Memory B cell (primary cell): ENCODE results near the gene QRICH2.
"Not testable (repeated sequence)": the region's sequence is repeated elsewhere in the genome, so short reads cannot be mapped to it uniquely, and the experiment has no call there.

Experiments used
- ATAC-seq: fragments of 150-1000 bp; cut with Tn5 transposase; 2 replicates; pipeline ENCODE4 v1.10.0; 2021; ENCODE audit warnings: low read depth, mild to moderate bottlenecking, moderate library complexity
- DNase-seq, 2 donors: peaks; one replicate each; pipeline ENCODE4 v3.0.0; 2022; ENCODE audit warnings: low spot score in 2 of 2
- H3K27ac Mint-ChIP-seq: one replicate; pipeline ENCODE4 v1.8.0; 2022; ENCODE audit warnings: mild to moderate bottlenecking, moderate library complexity, mixed read lengths
- H3K27me3 Mint-ChIP-seq: one replicate; pipeline ENCODE4 v1.8.0; 2022; ENCODE audit warnings: mixed read lengths
- H3K36me3 Mint-ChIP-seq: one replicate; pipeline ENCODE4 v1.8.0; 2022; ENCODE audit warnings: mild to moderate bottlenecking, mixed read lengths
- H3K4me1 Mint-ChIP-seq: one replicate; pipeline ENCODE4 v1.8.0; 2022; ENCODE audit warnings: mixed read lengths
- H3K4me3 Mint-ChIP-seq: one replicate; pipeline ENCODE4 v1.8.0; 2022; ENCODE audit warnings: mild to moderate bottlenecking, moderate library complexity, mixed read lengths
- H3K9me3 Mint-ChIP-seq: one replicate; pipeline ENCODE4 v1.8.0; 2022; ENCODE audit warnings: mixed read lengths

QRICH2 gene, protein sequence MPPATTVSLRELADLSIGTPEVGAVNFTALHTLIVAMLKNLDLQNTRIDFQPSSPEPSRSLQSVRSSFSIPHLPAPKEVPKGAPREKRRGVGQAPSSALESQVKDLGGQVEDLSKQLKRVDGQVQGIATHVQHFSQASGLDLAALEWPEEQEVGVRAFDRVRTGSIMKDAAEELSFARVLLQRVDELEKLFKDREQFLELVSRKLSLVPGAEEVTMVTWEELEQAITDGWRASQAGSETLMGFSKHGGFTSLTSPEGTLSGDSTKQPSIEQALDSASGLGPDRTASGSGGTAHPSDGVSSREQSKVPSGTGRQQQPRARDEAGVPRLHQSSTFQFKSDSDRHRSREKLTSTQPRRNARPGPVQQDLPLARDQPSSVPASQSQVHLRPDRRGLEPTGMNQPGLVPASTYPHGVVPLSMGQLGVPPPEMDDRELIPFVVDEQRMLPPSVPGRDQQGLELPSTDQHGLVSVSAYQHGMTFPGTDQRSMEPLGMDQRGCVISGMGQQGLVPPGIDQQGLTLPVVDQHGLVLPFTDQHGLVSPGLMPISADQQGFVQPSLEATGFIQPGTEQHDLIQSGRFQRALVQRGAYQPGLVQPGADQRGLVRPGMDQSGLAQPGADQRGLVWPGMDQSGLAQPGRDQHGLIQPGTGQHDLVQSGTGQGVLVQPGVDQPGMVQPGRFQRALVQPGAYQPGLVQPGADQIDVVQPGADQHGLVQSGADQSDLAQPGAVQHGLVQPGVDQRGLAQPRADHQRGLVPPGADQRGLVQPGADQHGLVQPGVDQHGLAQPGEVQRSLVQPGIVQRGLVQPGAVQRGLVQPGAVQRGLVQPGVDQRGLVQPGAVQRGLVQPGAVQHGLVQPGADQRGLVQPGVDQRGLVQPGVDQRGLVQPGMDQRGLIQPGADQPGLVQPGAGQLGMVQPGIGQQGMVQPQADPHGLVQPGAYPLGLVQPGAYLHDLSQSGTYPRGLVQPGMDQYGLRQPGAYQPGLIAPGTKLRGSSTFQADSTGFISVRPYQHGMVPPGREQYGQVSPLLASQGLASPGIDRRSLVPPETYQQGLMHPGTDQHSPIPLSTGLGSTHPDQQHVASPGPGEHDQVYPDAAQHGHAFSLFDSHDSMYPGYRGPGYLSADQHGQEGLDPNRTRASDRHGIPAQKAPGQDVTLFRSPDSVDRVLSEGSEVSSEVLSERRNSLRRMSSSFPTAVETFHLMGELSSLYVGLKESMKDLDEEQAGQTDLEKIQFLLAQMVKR (N-terminal part only)

DNA sequence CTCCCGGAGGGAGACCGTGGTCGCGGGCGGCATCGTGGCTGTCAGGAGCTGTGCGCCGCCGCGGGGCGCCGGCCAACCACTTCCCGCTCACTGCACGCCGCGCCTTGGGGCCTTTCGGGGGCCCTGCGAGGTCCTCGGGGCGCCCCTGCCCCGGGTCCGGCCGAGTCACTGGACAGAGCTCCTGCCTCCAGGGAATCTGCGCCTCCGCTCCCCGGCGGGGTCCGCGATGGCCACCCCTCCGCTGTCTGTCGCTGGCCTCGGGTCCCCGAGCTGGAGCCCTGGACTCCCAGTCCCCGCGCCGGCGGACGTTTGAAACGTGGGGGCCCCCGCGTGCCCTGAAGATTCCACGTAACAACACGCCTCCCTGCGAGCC lies at the start of gene QRICH2:
QRICH2 (minus strand) TSS at position 311 of the 373 bp plus-strand sequence; CDS start at position 33, 278 bp downstream.
- Mint-ChIP-seq H3K36me3 (peaks cover 10% of the 10 kb centered on the region), H3K27ac (no peak within 1 kb of the TSS), H3K9me3 (no peaks in the 10 kb centered on the region), H3K4me3 (no peak within 1 kb of the TSS), H3K4me1 (no peaks in the 10 kb centered on the region), H3K27me3 (no peaks in the 10 kb centered on the region)
- ATAC-seq (no peak), DNase-seq (no peak)

DNA sequence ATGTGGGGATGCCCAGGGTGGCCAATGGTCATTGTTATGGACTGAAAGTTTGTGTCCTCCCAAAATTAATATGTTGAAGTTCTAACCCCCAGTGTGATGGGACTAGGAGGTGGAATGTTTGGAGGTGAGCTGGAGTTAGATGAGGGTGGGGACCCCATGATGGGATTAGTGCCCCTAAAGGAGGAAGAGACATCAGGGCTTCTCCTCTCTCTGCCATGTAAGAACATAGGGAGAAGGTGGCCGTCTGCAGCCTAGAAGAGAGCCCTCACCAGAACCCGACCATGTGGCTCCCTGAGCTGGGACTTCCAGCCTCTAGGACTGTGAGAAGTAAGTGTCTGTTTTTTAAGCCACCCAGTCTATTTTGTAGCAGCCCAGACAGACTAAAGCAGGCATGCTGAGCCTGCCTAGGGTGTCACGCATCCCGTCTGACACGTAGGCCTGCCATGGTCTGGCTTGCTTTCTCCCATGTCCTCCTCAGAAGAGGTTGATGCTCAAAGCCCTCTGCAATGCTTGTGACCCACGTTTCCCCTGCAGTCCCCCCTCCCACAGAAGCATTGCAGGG lies 49.6 kb upstream of the QRICH2 start:
- Mint-ChIP-seq H3K4me3 (no peak overlapping the region), H3K36me3 (no peaks in the 10 kb centered on the region), H3K4me1 (peaks cover 11% of the 10 kb centered on the region), H3K27me3 (no peaks in the 10 kb centered on the region), H3K9me3 (no peaks in the 10 kb centered on the region), H3K27ac (no peak overlapping the region)
- ATAC-seq (no peak), DNase-seq (no peak)

DNA sequence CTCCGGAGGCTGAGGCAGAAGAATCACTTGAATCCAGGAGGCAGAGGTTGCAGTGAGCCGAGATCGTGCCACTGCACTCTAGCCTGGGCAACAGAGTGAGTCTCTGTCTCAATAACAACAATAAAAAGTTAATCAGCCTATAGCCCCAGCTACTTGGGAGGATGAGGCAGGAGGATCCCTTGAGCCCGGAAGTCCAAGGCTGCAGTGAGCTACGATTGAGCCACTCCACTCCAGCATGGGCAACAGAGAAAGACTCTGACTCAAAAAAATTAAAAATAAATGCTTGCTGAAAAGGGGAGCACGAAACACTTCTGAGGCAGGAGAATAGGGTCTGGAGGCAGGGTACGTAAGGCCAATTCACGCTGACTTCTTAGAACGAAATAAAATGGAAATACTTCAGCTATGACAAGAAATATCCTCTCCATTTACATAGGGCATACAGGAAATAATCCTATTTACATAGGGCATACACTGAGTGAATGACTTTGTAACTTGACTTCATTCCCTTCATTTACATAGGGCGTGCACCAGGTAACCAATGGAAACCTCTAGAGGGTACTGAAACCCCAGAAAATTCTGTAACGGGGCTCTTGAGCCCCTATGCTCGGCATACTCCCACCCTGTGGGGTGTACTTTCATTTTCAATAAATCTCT lies 48.9 kb upstream of the QRICH2 start:
- Mint-ChIP-seq H3K27me3 (no peaks in the 10 kb centered on the region), H3K9me3 (no peaks in the 10 kb centered on the region), H3K4me3 (no peak overlapping the region), H3K36me3 (no peaks in the 10 kb centered on the region), H3K27ac (peak overlapping the region; percentile 45), H3K4me1 (peaks cover 14% of the 10 kb centered on the region)
- DNase-seq (no peak), ATAC-seq (no peak)

DNA sequence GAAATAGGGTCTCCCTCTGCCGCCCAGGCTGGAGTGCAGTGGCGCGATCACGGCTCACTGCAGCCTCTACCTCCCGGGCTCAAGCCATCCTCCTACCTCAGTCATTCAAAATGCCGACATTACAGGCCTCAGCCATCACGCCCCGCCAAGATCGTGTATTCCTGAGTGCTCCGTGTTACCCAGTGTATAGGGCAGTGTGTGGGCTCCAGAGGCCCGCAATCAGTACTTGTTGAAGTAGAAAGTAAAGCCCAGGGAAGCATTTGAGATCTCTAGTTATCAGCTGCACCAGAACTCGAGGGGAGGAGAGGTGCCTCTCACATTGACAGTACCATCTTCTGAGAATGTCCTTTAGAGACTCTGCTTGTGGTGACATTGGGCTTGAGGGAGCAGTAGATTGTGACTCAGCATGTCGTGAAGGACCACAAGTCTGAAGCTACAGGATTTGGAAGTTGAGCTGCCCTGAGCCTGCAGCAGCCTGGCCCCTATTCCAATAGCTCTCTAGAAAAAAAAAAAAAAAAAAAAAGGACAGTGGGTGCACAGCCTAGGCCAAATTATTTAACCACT lies 46.8 kb upstream of the QRICH2 start:
- Mint-ChIP-seq H3K27me3 (no peaks in the 10 kb centered on the region), H3K27ac (no peak overlapping the region), H3K4me1 (peaks cover 17% of the 10 kb centered on the region), H3K36me3 (no peaks in the 10 kb centered on the region), H3K9me3 (no peaks in the 10 kb centered on the region), H3K4me3 (peak overlapping the region; percentile 94)
- DNase-seq, result no peak
- no peak for ATAC-seq

DNA sequence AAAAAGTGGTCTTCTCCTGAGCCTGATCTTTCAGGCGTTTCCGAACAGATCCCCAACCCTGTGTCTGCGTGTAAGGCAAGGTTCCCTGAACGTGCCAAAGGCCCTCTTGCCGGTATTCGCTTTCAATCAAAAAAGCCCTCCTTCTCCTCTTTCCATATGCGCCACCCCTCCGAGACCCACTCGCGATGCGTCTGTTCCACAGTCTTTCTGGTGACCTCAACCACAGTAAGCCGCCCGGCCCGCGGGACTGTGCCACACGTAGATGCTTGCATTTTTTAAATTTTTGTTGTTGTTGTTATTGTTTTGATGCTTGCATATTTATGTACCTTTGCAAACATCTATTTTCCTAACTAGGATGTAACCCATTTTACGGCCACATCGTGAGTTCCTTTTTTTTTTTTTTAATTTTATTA lies 46.2 kb upstream of the QRICH2 start:
- Mint-ChIP-seq H3K27ac (peak overlapping the region; percentile 88), H3K27me3 (no peaks in the 10 kb centered on the region), H3K4me3 (peak overlapping the region; percentile 94), H3K36me3 (no peaks in the 10 kb centered on the region), H3K9me3 (no peaks in the 10 kb centered on the region), H3K4me1 (peaks cover 17% of the 10 kb centered on the region)
- ATAC-seq (no peak), DNase-seq (no peak)

DNA sequence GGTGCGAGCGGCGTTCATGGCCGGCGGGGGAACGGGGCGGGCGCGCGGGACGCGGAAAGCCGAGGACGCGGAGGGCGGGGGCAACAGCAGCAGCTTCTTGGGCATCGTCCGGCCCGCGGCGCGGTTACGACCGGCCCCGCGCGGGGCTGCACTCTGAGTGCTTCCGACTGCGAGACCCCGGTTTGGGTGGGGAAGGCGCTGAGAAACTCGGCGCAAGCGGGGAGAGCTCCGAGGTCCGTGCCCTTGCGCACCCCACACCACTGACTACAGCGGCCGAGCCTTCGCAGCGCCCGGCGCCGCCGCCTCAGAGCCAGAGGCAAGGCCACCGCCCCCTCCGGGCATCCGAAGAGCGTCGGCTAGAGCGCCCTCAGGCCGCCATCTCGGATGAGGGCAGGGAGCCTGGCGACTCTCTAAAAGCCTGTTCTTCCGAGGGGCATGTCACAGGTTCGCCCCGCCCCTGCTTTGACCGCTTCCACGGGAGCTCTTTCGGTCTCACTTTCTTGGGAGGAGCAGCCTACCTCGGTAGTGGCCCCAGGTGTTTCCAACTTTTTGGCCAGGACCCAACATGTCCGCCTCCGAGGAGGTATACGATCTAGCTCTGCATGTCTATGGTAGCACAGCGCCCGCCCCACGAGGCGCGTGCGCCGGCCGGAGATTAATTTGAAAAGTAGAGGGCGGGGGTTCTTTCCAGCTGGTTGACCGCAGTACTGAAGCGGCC lies 45.7 kb upstream of the QRICH2 start, which contains the start of gene PRPSAP1:
PRPSAP1 (minus strand) TSS at position 318 of the 718 bp plus-strand sequence; CDS start at position 105, 213 bp downstream.
- H3K4me3 Mint-ChIP-seq, result peak within 1 kb of the TSS; percentile 94
- DNase-seq (peak; percentile 83 to 92), ATAC-seq (peak; percentile 92)
- H3K27ac Mint-ChIP-seq, result peak within 1 kb of the TSS; percentile 88
- no peaks in the 10 kb centered on the region for H3K36me3 Mint-ChIP-seq
- no peaks in the 10 kb centered on the region for H3K9me3 Mint-ChIP-seq
- peaks cover 17% of the 10 kb centered on the region for H3K4me1 Mint-ChIP-seq
- H3K27me3 Mint-ChIP-seq, result no peaks in the 10 kb centered on the region

DNA sequence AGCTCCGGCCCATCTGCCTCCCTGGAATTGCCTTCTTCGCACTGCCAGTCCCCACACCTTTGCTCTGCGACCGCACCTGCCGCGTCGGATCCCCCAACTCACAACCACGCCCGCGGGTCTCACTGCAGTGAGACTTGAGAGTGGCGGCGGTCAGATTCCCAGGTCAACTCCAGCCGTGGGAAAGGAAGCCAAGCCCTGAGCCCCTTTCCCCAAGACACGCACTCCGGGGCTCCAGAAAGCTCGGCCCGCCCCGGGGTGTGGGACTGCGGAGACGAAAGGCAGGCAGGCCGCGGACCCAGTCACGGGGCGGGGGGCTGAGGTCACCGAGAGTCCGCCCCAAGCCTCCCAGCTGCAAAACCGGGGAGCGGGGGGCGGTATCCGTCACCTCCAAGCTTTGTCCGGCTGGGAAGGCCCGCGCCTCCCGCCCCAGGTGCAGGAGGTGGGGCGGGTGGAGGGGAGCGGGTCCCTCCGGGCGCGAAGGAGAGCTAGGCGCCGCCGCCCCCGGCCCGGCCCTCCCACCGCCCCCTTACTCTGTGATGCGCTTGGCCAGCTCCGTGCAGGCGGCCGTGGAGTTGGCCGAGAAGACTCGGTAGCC lies 45.0 kb upstream of the QRICH2 start:
- Mint-ChIP-seq H3K4me1 (peaks cover 17% of the 10 kb centered on the region), H3K27me3 (no peaks in the 10 kb centered on the region), H3K4me3 (peak overlapping the region; percentile 94), H3K36me3 (no peaks in the 10 kb centered on the region), H3K27ac (peak overlapping the region; percentile 88), H3K9me3 (no peaks in the 10 kb centered on the region)
- ATAC-seq, result peak; percentile 0
- peak in 1 of 2 donors; percentile 27 for DNase-seq

DNA sequence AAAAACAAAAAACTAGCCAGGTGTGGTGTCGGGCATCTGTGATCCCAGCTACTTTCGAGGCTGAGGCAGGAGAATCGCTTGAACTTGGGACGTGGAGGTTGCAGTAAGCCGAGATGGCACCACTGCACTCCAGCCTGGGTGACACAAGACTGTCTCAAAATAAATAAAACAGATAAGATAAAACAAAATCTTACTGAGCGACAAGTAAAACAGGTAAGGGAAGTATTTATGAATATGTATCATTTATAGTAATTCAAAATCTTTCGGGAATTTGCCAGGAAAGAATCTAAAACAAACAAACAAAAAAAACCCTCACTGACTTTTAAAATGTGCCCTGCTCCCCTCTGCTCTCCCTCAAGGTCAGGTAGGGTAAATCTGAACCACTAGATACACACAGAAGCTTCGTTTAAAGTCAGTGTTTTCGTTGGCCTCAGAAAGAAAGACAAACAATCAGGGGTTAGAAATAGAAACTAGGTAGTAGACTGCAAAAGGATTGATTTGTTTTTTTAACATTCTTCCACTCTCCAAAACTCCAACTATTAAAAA lies 43.5 kb upstream of the QRICH2 start:
- Mint-ChIP-seq H3K27ac (no peak overlapping the region), H3K27me3 (no peaks in the 10 kb centered on the region), H3K4me3 (no peak overlapping the region), H3K9me3 (no peaks in the 10 kb centered on the region), H3K36me3 (peaks cover 9% of the 10 kb centered on the region), H3K4me1 (peaks cover 13% of the 10 kb centered on the region)
- DNase-seq (no peak), ATAC-seq (no peak)

DNA sequence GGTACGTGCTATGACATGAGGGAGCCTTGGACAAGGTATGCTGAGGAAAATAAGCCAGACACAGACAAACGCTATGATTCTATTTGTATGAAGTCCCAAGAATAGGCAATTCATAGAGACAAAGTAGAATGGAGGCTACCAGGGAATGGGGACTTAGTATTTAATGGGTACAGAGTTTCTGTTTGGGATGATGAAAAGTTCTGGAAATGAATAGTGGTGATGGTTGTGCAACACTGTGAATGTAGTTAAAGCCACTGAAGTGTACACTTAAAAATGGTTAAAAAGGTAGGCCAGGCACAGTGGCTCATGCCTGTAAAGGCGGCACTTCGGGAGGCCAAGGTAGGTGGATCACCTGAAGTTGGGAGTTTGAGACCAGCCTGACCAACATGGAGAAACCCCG lies 42.4 kb upstream of the QRICH2 start:
- Mint-ChIP-seq H3K27ac (no peak overlapping the region), H3K9me3 (no peaks in the 10 kb centered on the region), H3K36me3 (peaks cover 17% of the 10 kb centered on the region), H3K4me1 (peaks cover 13% of the 10 kb centered on the region), H3K27me3 (no peaks in the 10 kb centered on the region), H3K4me3 (no peak overlapping the region)
- DNase-seq (no peak), ATAC-seq (no peak)

DNA sequence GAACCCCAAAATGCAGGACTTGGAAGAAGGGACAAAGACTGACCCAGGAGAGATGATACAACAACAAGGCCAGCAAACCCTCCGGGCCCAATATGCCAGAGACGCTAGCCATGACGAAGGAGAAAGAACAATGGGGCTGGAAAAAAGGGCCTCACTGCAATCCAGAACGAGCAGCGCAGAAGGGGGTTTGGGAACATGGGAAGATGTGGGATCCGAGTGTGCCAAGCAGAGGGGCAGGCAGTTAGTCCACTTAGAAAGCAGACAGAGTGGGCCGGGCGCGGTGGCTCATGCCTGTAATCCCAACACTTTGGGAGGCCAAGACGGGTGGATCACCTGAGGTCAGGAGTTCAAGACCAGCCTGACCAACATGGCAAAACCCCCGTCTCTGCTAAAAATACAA lies 38.9 kb upstream of the QRICH2 start:
- not testable (repeated sequence) for H3K27me3 Mint-ChIP-seq, DNase-seq, ATAC-seq, H3K9me3 Mint-ChIP-seq, H3K4me1 Mint-ChIP-seq, H3K4me3 Mint-ChIP-seq, H3K27ac Mint-ChIP-seq
- peaks cover 22% of the 10 kb centered on the region for H3K36me3 Mint-ChIP-seq

DNA sequence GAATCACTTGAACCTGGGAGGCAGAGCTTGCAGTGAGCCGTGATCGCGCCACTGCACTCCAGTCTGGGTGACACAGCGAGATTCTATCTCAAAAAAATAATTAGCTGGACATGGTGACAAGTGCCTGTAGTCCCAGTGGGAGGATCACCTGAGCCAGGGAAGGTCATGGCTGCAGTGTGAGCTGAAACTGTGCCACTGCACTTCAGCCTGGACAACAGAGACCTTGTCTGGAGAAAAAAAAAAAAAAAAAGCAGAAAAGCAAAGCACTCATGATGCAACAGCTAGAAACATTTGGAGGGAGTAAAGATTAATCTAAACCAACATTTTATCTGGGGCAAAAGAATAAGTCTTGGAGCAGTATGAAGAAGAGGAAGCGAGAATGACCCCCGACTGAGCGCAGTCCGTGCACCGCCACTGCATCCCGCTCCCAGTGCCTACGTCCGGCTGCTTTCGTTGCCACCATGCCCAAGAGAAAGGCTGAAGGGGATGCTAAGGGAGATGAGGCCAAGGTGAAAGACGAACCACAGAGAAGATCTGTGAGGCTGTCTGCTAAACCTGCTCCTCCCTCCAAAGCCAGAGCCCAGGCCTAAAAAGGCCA lies 37.4 kb upstream of the QRICH2 start:
- Mint-ChIP-seq H3K36me3 (peaks cover 24% of the 10 kb centered on the region), H3K27ac (no peak overlapping the region), H3K9me3 (no peaks in the 10 kb centered on the region), H3K4me3 (no peak overlapping the region), H3K27me3 (no peaks in the 10 kb centered on the region), H3K4me1 (peaks cover 3% of the 10 kb centered on the region)
- DNase-seq (no peak), ATAC-seq (no peak)

DNA sequence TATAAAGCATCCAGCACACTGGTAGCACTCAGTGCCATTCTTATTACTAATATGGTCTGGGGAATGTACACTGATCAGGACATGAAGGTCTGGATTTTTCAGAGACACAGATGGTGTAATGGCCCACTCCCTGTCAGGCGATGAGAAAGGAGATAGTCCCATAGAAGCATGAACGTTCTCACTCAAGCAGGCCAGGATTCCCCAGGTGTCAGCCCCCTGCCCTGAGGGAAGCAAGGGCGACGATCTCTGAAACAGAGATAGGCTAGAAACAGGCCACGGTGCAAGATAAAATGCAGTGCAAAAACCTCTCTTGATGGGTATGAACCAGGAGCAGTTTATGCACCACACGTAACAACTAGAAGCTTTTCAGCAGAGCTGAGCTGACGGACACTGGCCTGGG lies 35.0 kb upstream of the QRICH2 start:
- ATAC-seq (no peak), DNase-seq (no peak)
- Mint-ChIP-seq H3K9me3 (no peaks in the 10 kb centered on the region), H3K27me3 (no peaks in the 10 kb centered on the region), H3K4me3 (no peak overlapping the region), H3K27ac (no peak overlapping the region), H3K36me3 (peaks cover 26% of the 10 kb centered on the region), H3K4me1 (peaks cover 3% of the 10 kb centered on the region)
